Measurements from ENCODE around the gene SF3A1. TPM values are rescaled to one million over a fixed set of nuclear protein-coding genes. Genes with fewer than 3 reads are reported as not detected.
A peak's percentile ranks its signal among the peaks of the same experiment; 100 is the strongest.

SF3A1 gene
- total RNA-seq, 1 donor from 2014 or later: 164 TPM

DNA sequence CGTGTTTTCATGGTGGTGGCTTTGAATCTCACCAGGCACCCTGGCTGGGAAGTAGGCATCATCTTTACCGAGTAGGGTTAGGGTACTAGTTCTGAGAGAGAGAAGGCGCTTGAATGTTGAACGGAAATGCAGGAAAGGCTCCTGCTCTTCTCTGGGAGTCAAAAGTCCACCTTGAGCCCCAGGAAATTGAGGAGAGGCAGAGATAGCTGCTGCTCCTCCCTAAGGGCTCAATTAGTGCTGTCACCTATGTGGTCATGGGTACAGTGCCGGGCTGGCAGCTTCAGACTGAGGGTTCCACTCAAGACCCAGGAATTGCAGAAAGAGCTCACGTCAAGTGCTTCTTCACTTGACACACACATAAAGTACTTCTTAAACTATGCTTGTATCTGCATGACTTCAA, 1.8 kb upstream of the SF3A1 start:
- H3K27ac ChIP-seq: no peak overlapping the region
- no peak for DNase-seq
- no peaks in the 10 kb centered on the region for H3K9me3 ChIP-seq
- no peaks in the 10 kb centered on the region for H3K36me3 ChIP-seq
- no peak overlapping the region for H3K4me3 ChIP-seq
- no peak for ATAC-seq
- intact Hi-C loops (cut with DNase I): no loop called here
- no peaks in the 10 kb centered on the region for H3K27me3 ChIP-seq
- TF ChIP-seq, protein P1, sequence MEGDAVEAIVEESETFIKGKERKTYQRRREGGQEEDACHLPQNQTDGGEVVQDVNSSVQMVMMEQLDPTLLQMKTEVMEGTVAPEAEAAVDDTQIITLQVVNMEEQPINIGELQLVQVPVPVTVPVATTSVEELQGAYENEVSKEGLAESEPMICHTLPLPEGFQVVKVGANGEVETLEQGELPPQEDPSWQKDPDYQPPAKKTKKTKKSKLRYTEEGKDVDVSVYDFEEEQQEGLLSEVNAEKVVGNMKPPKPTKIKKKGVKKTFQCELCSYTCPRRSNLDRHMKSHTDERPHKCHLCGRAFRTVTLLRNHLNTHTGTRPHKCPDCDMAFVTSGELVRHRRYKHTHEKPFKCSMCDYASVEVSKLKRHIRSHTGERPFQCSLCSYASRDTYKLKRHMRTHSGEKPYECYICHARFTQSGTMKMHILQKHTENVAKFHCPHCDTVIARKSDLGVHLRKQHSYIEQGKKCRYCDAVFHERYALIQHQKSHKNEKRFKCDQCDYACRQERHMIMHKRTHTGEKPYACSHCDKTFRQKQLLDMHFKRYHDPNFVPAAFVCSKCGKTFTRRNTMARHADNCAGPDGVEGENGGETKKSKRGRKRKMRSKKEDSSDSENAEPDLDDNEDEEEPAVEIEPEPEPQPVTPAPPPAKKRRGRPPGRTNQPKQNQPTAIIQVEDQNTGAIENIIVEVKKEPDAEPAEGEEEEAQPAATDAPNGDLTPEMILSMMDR (IDR thresholded peaks at IDR 0.05): no peak
- peaks cover 27% of the 10 kb centered on the region for H3K4me1 ChIP-seq

DNA sequence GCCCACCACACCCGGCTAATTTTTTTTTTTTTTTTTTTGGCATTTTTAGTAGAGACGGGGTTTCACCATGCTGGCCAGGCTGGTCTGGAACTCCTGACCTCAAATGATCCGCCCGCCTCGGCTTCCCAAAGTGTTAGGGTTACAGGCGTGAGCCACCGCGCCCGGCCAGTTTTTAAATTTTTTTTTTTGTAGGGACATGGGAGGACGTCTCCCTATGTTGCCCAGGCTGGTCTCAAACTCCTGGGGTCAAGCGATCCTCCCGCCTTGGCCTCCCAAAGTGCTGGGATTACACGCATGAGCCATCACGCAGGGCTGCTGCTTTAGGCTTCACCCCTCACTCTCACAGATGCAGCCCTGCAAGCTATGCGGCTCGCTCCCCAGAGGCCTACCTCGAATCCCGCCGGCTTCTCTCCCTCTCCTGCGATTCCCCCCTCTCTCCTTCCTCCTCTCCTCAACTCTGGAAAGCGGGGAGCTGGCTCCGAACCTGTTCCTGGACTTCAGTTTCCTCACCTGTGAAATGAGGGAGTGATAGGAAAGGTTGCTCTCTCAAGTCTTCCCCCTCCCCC, 1.0 kb upstream of the SF3A1 start:
- H3K36me3 ChIP-seq: peaks cover 4% of the 10 kb centered on the region
- peak overlapping the region; percentile 99 for H3K4me3 ChIP-seq
- peaks cover 30% of the 10 kb centered on the region for H3K4me1 ChIP-seq
- no peak for ATAC-seq
- H3K9me3 ChIP-seq: no peaks in the 10 kb centered on the region
- H3K27me3 ChIP-seq: no peaks in the 10 kb centered on the region
- DNase-seq: no peak
- TF ChIP-seq, protein P1 (IDR thresholded peaks at IDR 0.05): no peak
- no peak overlapping the region for H3K27ac ChIP-seq
- intact Hi-C loops (cut with DNase I): no loop called here

DNA sequence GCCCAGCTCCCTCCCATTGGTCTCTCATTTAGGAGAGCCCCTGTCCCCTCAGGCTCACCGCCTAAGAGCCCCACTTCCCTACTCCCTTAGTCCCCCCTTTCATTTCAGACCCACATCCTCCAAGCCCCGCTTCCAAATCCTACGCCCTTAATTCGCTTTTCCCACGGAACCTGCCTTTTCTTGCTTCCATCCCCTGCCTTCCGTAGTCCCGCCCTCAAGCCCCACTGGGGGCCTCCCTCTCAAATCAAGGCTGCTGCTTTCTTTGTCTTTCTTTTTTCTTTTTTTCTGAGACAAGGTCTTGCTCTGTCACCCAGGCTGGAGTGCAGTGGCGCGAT, 509 bp upstream of the SF3A1 start:
- TF ChIP-seq, protein P1 (IDR thresholded peaks at IDR 0.05): no peak
- H3K36me3 ChIP-seq: peaks cover 9% of the 10 kb centered on the region
- intact Hi-C loops (cut with DNase I): no loop called here
- H3K4me3 ChIP-seq: peak overlapping the region; percentile 99
- H3K27me3 ChIP-seq: no peaks in the 10 kb centered on the region
- DNase-seq: no peak
- no peak for ATAC-seq
- H3K4me1 ChIP-seq: peaks cover 32% of the 10 kb centered on the region
- no peaks in the 10 kb centered on the region for H3K9me3 ChIP-seq
- peak overlapping the region; percentile 100 for H3K27ac ChIP-seq

DNA sequence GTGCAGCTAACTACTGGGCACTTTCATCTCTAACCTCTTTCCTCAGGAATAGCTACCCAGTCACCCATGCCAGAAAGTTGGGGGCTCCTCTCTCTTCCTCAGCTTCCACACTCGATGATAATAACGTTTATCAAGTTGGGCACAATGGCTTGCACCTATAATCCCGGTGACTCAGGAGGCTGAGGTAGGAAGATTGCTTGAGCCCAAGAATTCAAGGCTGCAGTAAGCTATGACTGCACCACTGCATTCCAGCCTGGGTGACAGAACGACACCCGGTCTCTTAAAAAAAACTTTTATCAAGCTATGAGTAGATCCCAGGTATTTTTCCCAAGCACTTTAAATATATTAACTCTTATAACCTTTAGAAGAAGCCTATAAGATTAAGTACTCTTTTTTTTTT, 2.0 kb downstream of the SF3A1 start:
- TF ChIP-seq, protein P1 (IDR thresholded peaks at IDR 0.05): no peak
- no peaks in the 10 kb centered on the region for H3K27me3 ChIP-seq
- peaks cover 35% of the 10 kb centered on the region for H3K36me3 ChIP-seq
- ATAC-seq (no peak), DNase-seq (no peak)
- no peak overlapping the region for H3K27ac ChIP-seq
- intact Hi-C loops (cut with DNase I): no loop called here
- H3K9me3 ChIP-seq: no peaks in the 10 kb centered on the region
- peaks cover 35% of the 10 kb centered on the region for H3K4me1 ChIP-seq
- peak overlapping the region; percentile 99 for H3K4me3 ChIP-seq

DNA sequence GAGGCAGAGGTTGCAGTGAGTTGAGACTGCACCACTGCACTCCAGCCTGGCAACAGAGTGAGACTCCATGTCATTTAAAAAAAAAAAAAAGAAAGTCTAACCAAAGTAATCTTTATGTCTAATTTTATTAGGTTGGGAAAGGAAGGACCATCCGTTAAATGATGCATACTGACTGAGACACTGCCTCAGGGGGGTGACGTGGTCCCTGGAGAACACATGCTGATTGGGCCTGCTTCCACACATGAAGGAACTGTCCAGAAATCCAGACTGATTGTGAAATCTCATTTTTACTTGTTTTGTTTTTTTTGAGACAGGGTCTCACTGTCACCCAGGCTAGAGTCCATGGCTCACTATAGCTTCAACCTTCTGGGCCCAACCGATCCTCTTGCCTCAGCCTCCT, 5.5 kb downstream of the SF3A1 start:
- peaks cover 69% of the 10 kb centered on the region for H3K36me3 ChIP-seq
- peaks cover 47% of the 10 kb centered on the region for H3K4me1 ChIP-seq
- DNase-seq (no peak), ATAC-seq (no peak)
- H3K27me3 ChIP-seq: no peaks in the 10 kb centered on the region
- peak overlapping the region; percentile 3 for H3K27ac ChIP-seq
- H3K4me3 ChIP-seq: no peak overlapping the region
- intact Hi-C loops (cut with DNase I): no loop called here
- H3K9me3 ChIP-seq: no peaks in the 10 kb centered on the region
- TF ChIP-seq, protein P1 (IDR thresholded peaks at IDR 0.05): no peak

DNA sequence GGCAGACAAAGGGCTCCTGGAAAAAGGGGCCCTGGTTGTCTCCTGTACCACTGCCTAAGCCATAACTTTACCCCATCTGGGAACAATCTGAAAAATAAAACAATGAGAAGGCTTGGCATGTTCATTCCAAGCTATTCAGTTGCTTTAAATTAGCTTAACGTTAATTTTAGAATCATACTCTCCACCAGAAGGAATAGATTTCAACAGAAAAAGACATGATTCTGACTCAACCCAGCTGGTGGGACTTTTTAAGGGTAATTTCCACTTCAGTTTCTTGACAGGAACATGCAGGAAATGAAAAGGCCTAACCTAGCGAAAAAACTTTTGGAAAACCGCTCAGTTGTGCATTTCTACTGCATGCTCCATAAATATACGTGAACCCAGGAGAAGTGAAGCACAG, 7.9 kb downstream of the SF3A1 start:
- intact Hi-C loops (cut with DNase I): no loop called here
- TF ChIP-seq, protein P1 (IDR thresholded peaks at IDR 0.05): no peak
- peak overlapping the region; percentile 34 for H3K27ac ChIP-seq
- DNase-seq (no peak), ATAC-seq (no peak)
- H3K27me3 ChIP-seq: no peaks in the 10 kb centered on the region
- peaks cover 29% of the 10 kb centered on the region for H3K4me1 ChIP-seq
- no peak overlapping the region for H3K4me3 ChIP-seq
- H3K36me3 ChIP-seq: peaks cover 93% of the 10 kb centered on the region
- no peaks in the 10 kb centered on the region for H3K9me3 ChIP-seq
